ENCODE data around the gene WT1.

The WT1 gene

GRCh38 chr11:32400196-32400595 is 35.1 kb downstream of the WT1 start:
- WGBS, 2 experiments (ENCODE audit: insufficient coverage in 2 of 2) = 59 to 69% methylated on average over 15 to 16 of the region's 16 CpGs
- H3K27ac ChIP-seq (ENCODE audit: low read depth, low read length, severe bottlenecking) = no peak overlapping the region
- H3K4me1 ChIP-seq (ENCODE audit: control insufficient read depth, insufficient read depth, low read length, poor library complexity, severe bottlenecking) = peaks cover 15% of the 10 kb centered on the region
- no peaks in the 10 kb centered on the region for H3K36me3 ChIP-seq (ENCODE audit: control insufficient read depth, insufficient read depth, low read length)
- no peaks in the 10 kb centered on the region for H3K9me3 ChIP-seq (ENCODE audit: control insufficient read depth, low read length)
- no peak overlapping the region for H3K4me3 ChIP-seq (ENCODE audit: extremely low read depth, insufficient read depth, low read length, poor library complexity, severe bottlenecking)

GRCh38 chr11:32396991-32397390 is 38.3 kb downstream of the WT1 start:
- Histone ChIP-seq H3K27ac (ENCODE audit: low read depth, low read length, severe bottlenecking) (no peak overlapping the region), H3K4me1 (ENCODE audit: control insufficient read depth, insufficient read depth, low read length, poor library complexity, severe bottlenecking) (peaks cover 20% of the 10 kb centered on the region), H3K36me3 (ENCODE audit: control insufficient read depth, insufficient read depth, low read length) (no peaks in the 10 kb centered on the region), H3K4me3 (ENCODE audit: extremely low read depth, insufficient read depth, low read length, poor library complexity, severe bottlenecking) (no peak overlapping the region), H3K9me3 (ENCODE audit: control insufficient read depth, low read length) (no peaks in the 10 kb centered on the region)
- WGBS, 2 experiments (ENCODE audit: insufficient coverage in 2 of 2) = 84 to 94% methylated on average over 3 of the region's 4 CpGs

- WGBS, 2 experiments (ENCODE audit: insufficient coverage in 2 of 2) = 90 to 94% methylated on average over 4 to 6 of the region's 7 CpGs
These were observed 39.0 kb downstream of the WT1 start for GRCh38 chr11:32396331-32396730.

GRCh38 chr11:32395127-32395526 is 40.2 kb downstream of the WT1 start:
- peaks cover 21% of the 10 kb centered on the region for H3K4me1 ChIP-seq (ENCODE audit: control insufficient read depth, insufficient read depth, low read length, poor library complexity, severe bottlenecking)
- WGBS, 2 experiments (ENCODE audit: insufficient coverage in 2 of 2) = 81 to 82% methylated on average over 3 of the region's 4 CpGs
- H3K36me3 ChIP-seq (ENCODE audit: control insufficient read depth, insufficient read depth, low read length) = no peaks in the 10 kb centered on the region
- no peak overlapping the region for H3K4me3 ChIP-seq (ENCODE audit: extremely low read depth, insufficient read depth, low read length, poor library complexity, severe bottlenecking)
- no peak overlapping the region for H3K27ac ChIP-seq (ENCODE audit: low read depth, low read length, severe bottlenecking)
- no peaks in the 10 kb centered on the region for H3K9me3 ChIP-seq (ENCODE audit: control insufficient read depth, low read length)

More at GRCh38 chr11:32396331-32396730, 39.0 kb downstream of the WT1 start:
- no peak overlapping the region for H3K4me3 ChIP-seq (ENCODE audit: extremely low read depth, insufficient read depth, low read length, poor library complexity, severe bottlenecking)
- no peaks in the 10 kb centered on the region for H3K36me3 ChIP-seq (ENCODE audit: control insufficient read depth, insufficient read depth, low read length)
- no peaks in the 10 kb centered on the region for H3K9me3 ChIP-seq (ENCODE audit: control insufficient read depth, low read length)
- peaks cover 23% of the 10 kb centered on the region for H3K4me1 ChIP-seq (ENCODE audit: control insufficient read depth, insufficient read depth, low read length, poor library complexity, severe bottlenecking)
- H3K27ac ChIP-seq (ENCODE audit: low read depth, low read length, severe bottlenecking) = no peak overlapping the region

- 78% methylated on average over 1 of the region's 2 CpGs; no CpG with 5 or more reads in 1 of the 2 experiments for WGBS, 2 experiments (ENCODE audit: insufficient coverage in 2 of 2)
- no peaks in the 10 kb centered on the region for H3K36me3 ChIP-seq (ENCODE audit: control insufficient read depth, insufficient read depth, low read length)
- H3K9me3 ChIP-seq (ENCODE audit: control insufficient read depth, low read length) = no peaks in the 10 kb centered on the region
- no peak overlapping the region for H3K4me3 ChIP-seq (ENCODE audit: extremely low read depth, insufficient read depth, low read length, poor library complexity, severe bottlenecking)
- H3K4me1 ChIP-seq (ENCODE audit: control insufficient read depth, insufficient read depth, low read length, poor library complexity, severe bottlenecking) = peaks cover 15% of the 10 kb centered on the region
- no peak overlapping the region for H3K27ac ChIP-seq (ENCODE audit: low read depth, low read length, severe bottlenecking)
These were observed 42.5 kb downstream of the WT1 start for GRCh38 chr11:32392840-32393239.

- Histone ChIP-seq H3K27ac (ENCODE audit: low read depth, low read length, severe bottlenecking) (no peak overlapping the region), H3K36me3 (ENCODE audit: control insufficient read depth, insufficient read depth, low read length) (no peaks in the 10 kb centered on the region), H3K4me3 (ENCODE audit: extremely low read depth, insufficient read depth, low read length, poor library complexity, severe bottlenecking) (no peak overlapping the region), H3K9me3 (ENCODE audit: control insufficient read depth, low read length) (no peaks in the 10 kb centered on the region), H3K4me1 (ENCODE audit: control insufficient read depth, insufficient read depth, low read length, poor library complexity, severe bottlenecking) (peaks cover 19% of the 10 kb centered on the region)
- WGBS, 2 experiments (ENCODE audit: insufficient coverage in 2 of 2) = 95% methylated on average over 7 of the region's 8 CpGs
These were observed 43.3 kb downstream of the WT1 start for GRCh38 chr11:32391956-32392553.

- no peak overlapping the region for H3K27ac ChIP-seq (ENCODE audit: low read depth, low read length, severe bottlenecking)
- 100% methylated on average over 1 of the region's 3 CpGs; no CpG with 5 or more reads in 1 of the 2 experiments for WGBS, 2 experiments (ENCODE audit: insufficient coverage in 2 of 2)
- peaks cover 22% of the 10 kb centered on the region for H3K4me1 ChIP-seq (ENCODE audit: control insufficient read depth, insufficient read depth, low read length, poor library complexity, severe bottlenecking)
- H3K36me3 ChIP-seq (ENCODE audit: control insufficient read depth, insufficient read depth, low read length) = no peaks in the 10 kb centered on the region
- H3K4me3 ChIP-seq (ENCODE audit: extremely low read depth, insufficient read depth, low read length, poor library complexity, severe bottlenecking) = no peak overlapping the region
- no peaks in the 10 kb centered on the region for H3K9me3 ChIP-seq (ENCODE audit: control insufficient read depth, low read length)
These were observed 43.9 kb downstream of the WT1 start for GRCh38 chr11:32391479-32391878.

- Histone ChIP-seq H3K4me3 (ENCODE audit: extremely low read depth, insufficient read depth, low read length, poor library complexity, severe bottlenecking) (no peak overlapping the region), H3K27ac (ENCODE audit: low read depth, low read length, severe bottlenecking) (no peak overlapping the region), H3K4me1 (ENCODE audit: control insufficient read depth, insufficient read depth, low read length, poor library complexity, severe bottlenecking) (peaks cover 30% of the 10 kb centered on the region), H3K9me3 (ENCODE audit: control insufficient read depth, low read length) (no peaks in the 10 kb centered on the region), H3K36me3 (ENCODE audit: control insufficient read depth, insufficient read depth, low read length) (no peaks in the 10 kb centered on the region)
- 80% methylated on average over 1 of the region's 1 CpG; no CpG with 5 or more reads in 1 of the 2 experiments for WGBS, 2 experiments (ENCODE audit: insufficient coverage in 2 of 2)
These were observed 44.6 kb downstream of the WT1 start for GRCh38 chr11:32390712-32391111.

- H3K4me3 ChIP-seq (ENCODE audit: extremely low read depth, insufficient read depth, low read length, poor library complexity, severe bottlenecking) = no peak overlapping the region
- no peaks in the 10 kb centered on the region for H3K36me3 ChIP-seq (ENCODE audit: control insufficient read depth, insufficient read depth, low read length)
- no peak overlapping the region for H3K27ac ChIP-seq (ENCODE audit: low read depth, low read length, severe bottlenecking)
- 87 to 88% methylated on average over 9 to 10 of the region's 10 CpGs for WGBS, 2 experiments (ENCODE audit: insufficient coverage in 2 of 2)
- H3K4me1 ChIP-seq (ENCODE audit: control insufficient read depth, insufficient read depth, low read length, poor library complexity, severe bottlenecking) = peaks cover 30% of the 10 kb centered on the region
- no peaks in the 10 kb centered on the region for H3K9me3 ChIP-seq (ENCODE audit: control insufficient read depth, low read length)
These were observed 46.2 kb downstream of the WT1 start for GRCh38 chr11:32388871-32389770.

GRCh38 chr11:32388365-32388764 is 47.0 kb downstream of the WT1 start:
- H3K9me3 ChIP-seq (ENCODE audit: control insufficient read depth, low read length) = no peaks in the 10 kb centered on the region
- H3K27ac ChIP-seq (ENCODE audit: low read depth, low read length, severe bottlenecking) = no peak overlapping the region
- H3K4me3 ChIP-seq (ENCODE audit: extremely low read depth, insufficient read depth, low read length, poor library complexity, severe bottlenecking) = no peak overlapping the region
- H3K36me3 ChIP-seq (ENCODE audit: control insufficient read depth, insufficient read depth, low read length) = no peaks in the 10 kb centered on the region
- WGBS, 2 experiments (ENCODE audit: insufficient coverage in 2 of 2) = no CpG with 5 or more reads among the region's 4 CpGs
- H3K4me1 ChIP-seq (ENCODE audit: control insufficient read depth, insufficient read depth, low read length, poor library complexity, severe bottlenecking) = peaks cover 30% of the 10 kb centered on the region

- Histone ChIP-seq H3K4me1 (ENCODE audit: control insufficient read depth, insufficient read depth, low read length, poor library complexity, severe bottlenecking) (peaks cover 27% of the 10 kb centered on the region), H3K27ac (ENCODE audit: low read depth, low read length, severe bottlenecking) (peak overlapping the region; percentile 77), H3K36me3 (ENCODE audit: control insufficient read depth, insufficient read depth, low read length) (no peaks in the 10 kb centered on the region), H3K4me3 (ENCODE audit: extremely low read depth, insufficient read depth, low read length, poor library complexity, severe bottlenecking) (no peak overlapping the region), H3K9me3 (ENCODE audit: control insufficient read depth, low read length) (no peaks in the 10 kb centered on the region)
- WGBS, 2 experiments (ENCODE audit: insufficient coverage in 2 of 2) = 88 to 96% methylated on average over 4 of the region's 4 CpGs
These were observed 47.9 kb downstream of the WT1 start for GRCh38 chr11:32387411-32387810.

All from mesodermal cell (in vitro differentiated cells).